ENCODE measurements around the gene PNMA8C. TPM values are rescaled to one million over a fixed set of nuclear protein-coding genes. Genes with fewer than 3 reads are reported as not detected.

PNMA8C gene
- total RNA-seq, 1 experiment from 2014 or later = not detected

DNA sequence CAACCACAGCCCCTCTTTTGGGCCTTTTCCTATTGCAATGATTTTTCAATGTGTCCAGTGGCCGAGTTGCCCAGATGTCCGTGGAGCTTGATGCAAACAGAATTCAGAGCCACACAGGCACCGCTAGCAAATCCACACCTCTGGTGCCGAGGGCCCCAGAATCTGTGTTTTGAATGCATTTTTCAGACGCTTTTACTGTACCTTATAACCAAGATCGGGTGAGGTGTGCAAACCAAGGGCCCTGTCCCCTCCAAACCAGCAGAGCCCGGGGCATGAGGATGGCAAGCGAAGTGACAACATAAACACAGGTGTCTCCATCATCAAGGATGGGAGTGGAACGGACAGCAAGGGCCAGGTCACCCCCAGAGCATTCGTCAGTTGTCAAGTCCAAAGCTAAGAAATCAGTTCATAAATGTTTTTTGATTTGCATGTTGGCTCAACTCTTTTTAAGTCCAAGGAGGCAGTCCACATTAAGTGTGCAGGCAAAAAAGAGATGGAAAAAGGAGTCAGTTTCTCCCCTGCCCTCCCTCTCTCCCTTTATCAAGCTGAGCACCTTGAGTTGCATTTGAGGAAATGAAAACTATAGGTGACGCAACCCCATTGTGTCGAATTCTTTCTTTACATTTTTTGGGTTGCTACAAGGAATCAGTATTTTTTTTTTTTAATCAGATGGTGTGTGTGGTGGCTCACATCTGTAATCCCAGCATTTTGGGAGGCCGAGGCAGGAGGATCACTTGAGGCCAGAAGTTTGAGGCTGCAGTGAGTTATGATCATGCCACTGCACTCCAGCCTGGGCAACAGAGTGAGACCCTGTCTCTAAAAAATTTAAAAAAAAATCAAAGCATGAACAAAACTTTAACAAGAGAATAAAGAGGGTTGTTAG lies 18.3 kb downstream of the PNMA8C start:
- DNase-seq = no peak
- Mint-ChIP-seq H3K4me1 (ENCODE audit: low read depth, unreplicated experiment) (peaks cover 7% of the 10 kb centered on the region), H3K36me3 (ENCODE audit: insufficient read depth, unreplicated experiment) (peaks cover 4% of the 10 kb centered on the region), H3K9me3 (ENCODE audit: low read depth, unreplicated experiment) (no peaks in the 10 kb centered on the region), H3K27me3 (ENCODE audit: unreplicated experiment) (peaks cover 69% of the 10 kb centered on the region), H3K27ac (ENCODE audit: unreplicated experiment) (no peak overlapping the region), H3K4me3 (ENCODE audit: low read depth, unreplicated experiment) (no peak overlapping the region)
- TF ChIP-seq CTCF (IDR thresholded peaks at IDR 0.05; ENCODE audit: unreplicated experiment) = no peak
- CTCF ChIA-PET = no interaction called here
- BruUV-seq (replicated peaks) = no TSS peak
- intact Hi-C loops (cut with micrococcal nuclease; ENCODE audit: unreplicated experiment) = no loop called here

DNA sequence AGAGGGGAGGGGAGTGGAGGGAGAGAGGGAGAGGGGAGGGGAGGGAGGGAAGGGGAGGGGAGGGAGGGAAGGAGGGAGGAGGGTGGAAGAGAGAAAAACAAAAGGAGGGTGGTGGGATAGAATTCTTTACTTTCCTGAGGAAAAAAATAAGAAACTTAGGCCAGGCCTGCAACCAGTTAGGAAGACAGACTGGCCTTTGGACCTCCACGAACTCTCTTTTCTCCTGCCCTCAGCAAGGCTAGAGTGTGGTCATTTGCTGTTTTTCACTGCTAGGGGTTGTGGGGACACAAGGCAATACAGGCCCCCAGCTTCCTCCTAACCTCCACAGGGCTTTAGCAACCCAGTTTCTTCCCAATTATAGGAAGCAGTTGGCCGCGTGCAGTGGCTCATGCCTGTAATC lies 19.5 kb downstream of the PNMA8C start:
- no peak for DNase-seq
- H3K4me1 Mint-ChIP-seq (ENCODE audit: low read depth, unreplicated experiment) = peaks cover 14% of the 10 kb centered on the region
- H3K4me3 Mint-ChIP-seq (ENCODE audit: low read depth, unreplicated experiment) = no peak overlapping the region
- intact Hi-C loops (cut with micrococcal nuclease; ENCODE audit: unreplicated experiment) = no loop called here
- no peak for TF ChIP-seq CTCF (IDR thresholded peaks at IDR 0.05; ENCODE audit: unreplicated experiment)
- H3K9me3 Mint-ChIP-seq (ENCODE audit: low read depth, unreplicated experiment) = no peaks in the 10 kb centered on the region
- no peak overlapping the region for H3K27ac Mint-ChIP-seq (ENCODE audit: unreplicated experiment)
- CTCF ChIA-PET = no interaction called here
- H3K36me3 Mint-ChIP-seq (ENCODE audit: insufficient read depth, unreplicated experiment) = peaks cover 11% of the 10 kb centered on the region
- no TSS peak for BruUV-seq (replicated peaks)
- peaks cover 62% of the 10 kb centered on the region for H3K27me3 Mint-ChIP-seq (ENCODE audit: unreplicated experiment)

DNA sequence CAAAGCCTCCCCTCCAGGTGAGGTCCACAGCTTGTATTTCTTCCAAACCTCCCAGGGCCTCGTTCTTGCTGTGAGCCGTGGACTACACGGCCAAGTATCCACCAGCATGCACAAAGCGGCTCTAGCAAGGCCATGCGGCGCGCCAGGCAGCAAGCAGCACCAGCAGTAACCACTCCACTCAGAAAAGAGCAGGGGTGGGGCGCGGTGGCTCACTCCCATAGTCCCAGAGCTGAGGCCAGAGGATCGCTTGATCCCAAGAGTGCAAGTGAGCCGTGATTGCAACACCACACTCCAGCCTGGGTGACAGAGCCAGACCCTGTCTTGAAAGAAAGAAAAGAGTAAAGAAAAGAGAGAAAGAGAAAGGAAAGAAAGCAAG lies 20.1 kb downstream of the PNMA8C start:
- no peak for TF ChIP-seq CTCF (IDR thresholded peaks at IDR 0.05; ENCODE audit: unreplicated experiment)
- BruUV-seq (replicated peaks) = no TSS peak
- no peak for DNase-seq
- Mint-ChIP-seq H3K9me3 (ENCODE audit: low read depth, unreplicated experiment) (no peaks in the 10 kb centered on the region), H3K4me1 (ENCODE audit: low read depth, unreplicated experiment) (peaks cover 19% of the 10 kb centered on the region), H3K27me3 (ENCODE audit: unreplicated experiment) (peaks cover 62% of the 10 kb centered on the region), H3K36me3 (ENCODE audit: insufficient read depth, unreplicated experiment) (peaks cover 16% of the 10 kb centered on the region), H3K27ac (ENCODE audit: unreplicated experiment) (no peak overlapping the region), H3K4me3 (ENCODE audit: low read depth, unreplicated experiment) (no peak overlapping the region)
- intact Hi-C loops (cut with micrococcal nuclease; ENCODE audit: unreplicated experiment) = no loop called here
- CTCF ChIA-PET = interaction anchor here (0.6 to 0.7 kb wide), 3 partner anchors 27 to 730 kb away, joined by 4 read pairs; no protein-coding TSS in a partner anchor

GRCh38 chr19:46407856-46408663 lies 20.7 kb downstream of the PNMA8C start:
- TF ChIP-seq CTCF (IDR thresholded peaks at IDR 0.05; ENCODE audit: unreplicated experiment) = no peak
- intact Hi-C loops (cut with micrococcal nuclease; ENCODE audit: unreplicated experiment) = no loop called here
- CTCF ChIA-PET = interaction anchor here (0.6 to 0.7 kb wide), 3 partner anchors 28 to 729 kb away, joined by 4 read pairs; no protein-coding TSS in a partner anchor
- H3K4me1 Mint-ChIP-seq (ENCODE audit: low read depth, unreplicated experiment) = peaks cover 20% of the 10 kb centered on the region
- peaks cover 60% of the 10 kb centered on the region for H3K27me3 Mint-ChIP-seq (ENCODE audit: unreplicated experiment)
- peaks cover 20% of the 10 kb centered on the region for H3K36me3 Mint-ChIP-seq (ENCODE audit: insufficient read depth, unreplicated experiment)
- no peak overlapping the region for H3K27ac Mint-ChIP-seq (ENCODE audit: unreplicated experiment)
- no peak overlapping the region for H3K4me3 Mint-ChIP-seq (ENCODE audit: low read depth, unreplicated experiment)
- no peak for DNase-seq
- no TSS peak for BruUV-seq (replicated peaks)
- H3K9me3 Mint-ChIP-seq (ENCODE audit: low read depth, unreplicated experiment) = no peaks in the 10 kb centered on the region

All from Calu3 (cell line).